Esophagus muscularis mucosa (tissue), 4 donors: ENCODE measurements around the gene PODXL2. TPM values are rescaled to one million over a fixed set of nuclear protein-coding genes. Genes with fewer than 3 reads are reported as not detected.

Experiments used
- DNase-seq: peaks from one replicate; pipeline ENCODE4 v3.0.0-alpha.2; 2017; ENCODE audit errors: extremely low spot score
- H3K27ac ChIP-seq, 4 donors: fragments of 200-600 bp; sonication (generic); replicated peaks in 1 of 4; 1 replicate in 3 of 4; 2 replicates in 1 of 4; pipeline ENCODE4 v1.5.1; 2016 to 2019; ENCODE audit warnings: mild to moderate bottlenecking in 1 of 4
- H3K27me3 ChIP-seq, 4 donors: fragments of 200-600 bp; sonication (generic); one replicate each; pipeline versions ENCODE4 v1.5.1 to v1.6.0; 2016 to 2019
- H3K36me3 ChIP-seq, 4 donors: fragments of 200-600 bp; sonication (generic); one replicate each; pipeline ENCODE4 v1.5.1; 2016 to 2019
- H3K4me1 ChIP-seq, 4 donors: fragments of 200-600 bp; sonication (generic); one replicate each; pipeline ENCODE4 v1.5.1; 2016 to 2019
- H3K4me3 ChIP-seq, 4 donors: fragments of 200-600 bp; sonication (generic); 1 replicate in 2 of 4; 2 replicates in 2 of 4; pipeline ENCODE4 v1.5.1; 2016 to 2019; ENCODE audit warnings: mild to moderate bottlenecking in 4 of 4, moderate library complexity in 1 of 4
- H3K9me3 ChIP-seq, 4 donors: fragments of 200-600 bp; sonication (generic); 1 replicate in 3 of 4; 2 replicates in 1 of 4; pipeline ENCODE4 v1.5.1; 2016 to 2019
- CTCF ChIP-seq, 3 experiments: fragments of 200-600 bp in 2 of 3; fragments of 450-650 bp in 1 of 3; sonication (generic) in 2 of 3; IDR thresholded peaks; one replicate each; pipeline ENCODE4 v1.5.1; 2017 to 2019; ENCODE audit warnings: antibody characterized with exemption in 3 of 3, mild to moderate bottlenecking in 2 of 3, moderate library complexity in 1 of 3
- EP300 ChIP-seq: sonication (generic); formaldehyde crosslinking; IDR thresholded peaks from one replicate; pipeline ENCODE4 v1.6.1; 2017; ENCODE audit warnings: antibody characterized with exemption
- POLR2A ChIP-seq: fragments of 450-650 bp; IDR thresholded peaks from one replicate; pipeline ENCODE4 v1.6.1; 2017; ENCODE audit warnings: antibody characterized with exemption, moderate library complexity, mild to moderate bottlenecking, low read depth
- POLR2AphosphoS5 ChIP-seq, 2 donors: sonication (generic); formaldehyde crosslinking; IDR thresholded peaks; one replicate each; pipeline ENCODE4 v1.6.1; 2017; ENCODE audit warnings: antibody characterized with exemption in 2 of 2
- WGBS: methylation state at CpG from one replicate; pipeline ENCODE4 v1.1.5; 2018; 5-methylcytosine and 5-hydroxymethylcytosine counted together
- intact Hi-C: fragments of 100-400 bp; cut with DNase I; formaldehyde crosslinking; loops from one replicate; pipeline ENCODE4 v1.15.1; 2023
- total RNA-seq, 4 donors: library from RNA; depleted of rRNA; stranded (reverse); fragments of >200 nt; gene quantifications; one replicate each; pipeline versions ENCODE4 v1.1.0 to v1.2.1, GENCODE V29; 2016

The PODXL2 gene
- total RNA-seq, 4 donors from 2014 or later = 1.7 to 3.1 (median 2.5) TPM

GRCh38 chr3:127698691-127699415, 69.9 kb downstream of the PODXL2 start:
- Histone ChIP-seq H3K4me3 (no peak overlapping the region), H3K4me1 (peaks cover 72 to 75% (median 72%) of the 10 kb centered on the region in 4 donors), H3K9me3 (no peaks in the 10 kb centered on the region), H3K27me3 (no peaks in the 10 kb centered on the region), H3K36me3 (peaks cover 0 to 11% (median 4%) of the 10 kb centered on the region in 4 donors), H3K27ac (peak overlapping the region; percentile 84 to 95 (median 92))
- 71% methylated on average over 6 of the region's 6 CpGs for WGBS
- intact Hi-C loops = loop anchor here (5.0 to 10.0 kb wide), 2 partner anchors 66 to 123 kb away; partner anchors contain the start of gene MGLL
- DNase-seq = no peak
- TF ChIP-seq CTCF (IDR thresholded peaks at IDR 0.05) (no peak), POLR2AphosphoS5 (IDR thresholded peaks at IDR 0.05) (no peak), POLR2A (no peak), EP300 (no peak)

DNA sequence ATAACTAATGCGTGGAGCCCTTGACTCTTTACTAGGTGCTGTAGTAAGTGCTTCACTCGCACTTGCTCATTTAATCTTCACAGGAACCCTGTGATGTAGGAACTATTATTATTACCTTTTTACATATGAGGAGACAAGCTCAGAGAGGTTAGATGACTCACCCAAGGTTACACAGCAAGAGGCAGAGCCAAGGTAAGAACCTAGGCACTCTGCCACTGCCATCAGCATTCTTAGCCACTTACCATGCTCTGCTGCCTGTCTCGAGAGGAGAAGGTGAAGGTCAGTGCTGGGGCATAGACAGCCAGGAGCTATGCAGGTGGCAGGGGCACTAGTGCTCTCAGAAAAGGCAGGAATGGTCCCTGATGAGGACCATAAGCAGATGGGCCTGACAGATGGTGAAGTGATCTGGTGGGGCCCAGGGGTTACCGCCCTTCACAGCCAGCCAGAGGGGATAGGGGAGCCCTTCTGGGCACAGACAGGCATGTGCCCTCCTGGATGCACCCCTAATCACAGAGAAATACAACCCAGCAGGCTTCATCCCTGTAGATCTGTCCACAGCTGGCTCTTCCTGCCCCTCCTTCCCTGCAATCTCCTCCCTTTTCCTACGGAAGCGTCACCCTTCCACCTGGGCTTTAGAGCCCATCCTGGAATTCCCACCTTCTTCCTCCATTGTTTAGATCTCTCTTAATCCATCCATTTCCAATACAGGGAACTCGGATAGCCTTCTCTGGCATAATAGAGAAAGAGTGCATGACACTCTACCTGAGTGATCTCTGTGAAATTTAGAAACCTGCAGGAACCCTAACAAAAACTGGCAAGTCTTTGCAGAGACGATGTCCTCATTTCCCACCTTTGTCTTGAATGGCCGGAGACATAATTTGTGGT, 70.7 kb downstream of the PODXL2 start:
- DNase-seq = no peak
- peaks cover 0 to 6% (median 3%) of the 10 kb centered on the region in 4 donors for H3K36me3 ChIP-seq

DNA sequence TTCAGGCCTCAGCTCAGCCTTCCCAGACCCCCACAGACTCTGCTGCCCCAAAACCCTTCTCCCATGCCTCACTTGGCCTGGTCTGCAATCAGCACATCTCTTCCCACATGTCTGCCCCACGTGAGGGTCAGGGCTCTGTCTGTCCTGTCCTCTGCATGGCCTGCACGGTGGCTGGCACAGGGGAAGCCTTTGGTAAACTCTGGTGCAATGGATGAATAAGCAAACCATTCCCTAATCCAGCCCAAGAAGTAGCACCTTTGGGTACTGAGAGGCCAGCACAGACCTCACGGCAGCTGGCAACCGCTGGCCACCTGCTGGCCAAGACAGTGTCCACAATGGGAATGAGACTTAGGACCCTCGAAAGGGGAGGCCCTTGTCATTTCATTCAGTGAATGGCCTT, 71.4 kb downstream of the PODXL2 start:
- H3K9me3 ChIP-seq = no peaks in the 10 kb centered on the region
- no peak for DNase-seq
- no peak for TF ChIP-seq POLR2AphosphoS5 (IDR thresholded peaks at IDR 0.05)
- TF ChIP-seq POLR2A = no peak
- TF ChIP-seq EP300 = no peak
- TF ChIP-seq CTCF (IDR thresholded peaks at IDR 0.05) = no peak
- intact Hi-C loops = no loop called here
- no peaks in the 10 kb centered on the region for H3K27me3 ChIP-seq
- H3K4me3 ChIP-seq = no peak overlapping the region
- peak overlapping the region; percentile 21 to 95 (median 92) for H3K27ac ChIP-seq
- peaks cover 72 to 75% (median 72%) of the 10 kb centered on the region in 4 donors for H3K4me1 ChIP-seq
- WGBS = 75% methylated on average over 5 of the region's 5 CpGs
- peaks cover 0 to 11% (median 4%) of the 10 kb centered on the region in 4 donors for H3K36me3 ChIP-seq

More for the DNA sequence above, 70.7 kb downstream of the PODXL2 start:
- TF ChIP-seq POLR2A = no peak
- no peak for TF ChIP-seq POLR2AphosphoS5 (IDR thresholded peaks at IDR 0.05)
- TF ChIP-seq EP300 = no peak
- TF ChIP-seq CTCF (IDR thresholded peaks at IDR 0.05) = no peak
- Histone ChIP-seq H3K27me3 (no peaks in the 10 kb centered on the region), H3K27ac (peak overlapping the region; percentile 84 to 95 (median 92)), H3K9me3 (no peaks in the 10 kb centered on the region), H3K4me1 (peaks cover 72 to 75% (median 72%) of the 10 kb centered on the region in 4 donors), H3K4me3 (no peak overlapping the region)
- intact Hi-C loops = loop anchor here (5.0 to 10.0 kb wide), 2 partner anchors 65 to 123 kb away; partner anchors contain the start of gene MGLL
- WGBS = 77% methylated on average over 9 of the region's 9 CpGs

GRCh38 chr3:127701280-127701911, 72.4 kb downstream of the PODXL2 start:
- H3K4me1 ChIP-seq = peaks cover 64 to 68% (median 67%) of the 10 kb centered on the region in 4 donors
- H3K9me3 ChIP-seq = no peaks in the 10 kb centered on the region
- no peak overlapping the region for H3K4me3 ChIP-seq
- no peaks in the 10 kb centered on the region for H3K27me3 ChIP-seq
- H3K36me3 ChIP-seq = peaks cover 0 to 20% (median 9%) of the 10 kb centered on the region in 4 donors
- TF ChIP-seq POLR2AphosphoS5 (IDR thresholded peaks at IDR 0.05) (peak in 1 of 2 donors; percentile 19), EP300 (no peak)
- intact Hi-C loops = no loop called here
- no peak for DNase-seq
- H3K27ac ChIP-seq = peak overlapping the region; percentile 64 to 95 (median 92)
- WGBS = 68% methylated on average over 11 of the region's 11 CpGs
